Fibroblast of skin of left quadriceps (primary cell): ENCODE data around the gene EEF1AKMT2.

Experiments
- DNase-seq, 2 experiments: peaks; one replicate each; pipeline ENCODE4 v3.0.0-alpha.2; 2013; ENCODE audit warnings: low read depth in 2 of 2

EEF1AKMT2 gene

DNA sequence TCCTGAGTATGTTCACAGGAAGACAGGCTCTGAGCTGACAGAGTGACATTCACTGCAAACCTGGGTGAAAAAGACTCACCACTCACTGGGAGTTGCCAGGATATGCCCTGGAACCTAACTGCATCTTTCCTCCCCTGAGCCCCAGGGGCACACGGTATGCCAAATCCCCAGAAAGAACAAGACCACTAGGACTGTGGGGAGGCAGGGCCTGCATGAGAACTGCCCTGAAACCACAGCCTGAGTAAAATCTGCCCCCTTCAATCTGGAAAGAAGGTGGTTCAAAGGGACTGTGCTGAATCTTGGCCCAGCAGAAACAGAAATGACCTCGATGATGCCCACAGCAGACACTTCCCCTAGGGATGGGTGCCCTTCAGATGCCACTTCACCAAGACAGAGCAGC lies 54.0 kb downstream of the EEF1AKMT2 start:
- DNase-seq = no peak

- no peak for DNase-seq
These were observed 54.5 kb downstream of the EEF1AKMT2 start for GRCh38 chr10:124737221-124737620.

DNA sequence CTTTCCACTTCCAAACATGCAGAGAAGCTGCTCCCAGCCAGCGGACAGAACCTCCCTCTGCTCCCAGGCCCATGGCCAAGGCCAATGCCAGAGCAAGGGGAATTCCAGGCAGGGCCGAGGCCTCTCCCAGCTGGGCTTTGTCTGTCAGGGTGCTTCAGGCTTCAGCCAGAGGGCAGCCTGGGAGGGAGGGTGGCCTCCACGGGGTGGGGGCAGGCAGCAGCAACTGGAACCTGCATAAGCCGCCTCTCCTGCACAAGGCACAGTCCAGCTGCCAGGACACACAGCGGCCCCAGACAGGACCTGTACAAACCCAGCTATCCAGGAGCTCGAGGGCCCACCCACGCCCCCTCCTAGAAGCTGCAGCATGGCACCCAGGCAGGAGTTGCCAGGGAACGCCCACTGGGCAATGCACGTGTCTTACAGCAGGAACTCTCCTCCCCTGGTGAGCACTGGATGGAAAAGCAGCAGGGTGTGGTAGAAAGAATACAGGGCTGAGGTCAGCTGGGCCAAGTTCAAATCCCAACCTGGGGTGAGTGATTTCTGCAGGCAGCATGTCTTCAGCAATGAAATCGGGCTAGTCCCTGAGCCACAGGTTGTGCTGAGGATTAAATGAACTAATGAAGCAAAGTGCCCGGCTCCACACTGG lies 55.1 kb downstream of the EEF1AKMT2 start:
- no peak for DNase-seq

- DNase-seq = no peak
These were observed 56.0 kb downstream of the EEF1AKMT2 start for GRCh38 chr10:124735491-124736286.

- no peak for DNase-seq
These were observed 57.1 kb downstream of the EEF1AKMT2 start for GRCh38 chr10:124734311-124735166.

GRCh38 chr10:124733571-124734245 lies 58.0 kb downstream of the EEF1AKMT2 start:
- no peak for DNase-seq

DNA sequence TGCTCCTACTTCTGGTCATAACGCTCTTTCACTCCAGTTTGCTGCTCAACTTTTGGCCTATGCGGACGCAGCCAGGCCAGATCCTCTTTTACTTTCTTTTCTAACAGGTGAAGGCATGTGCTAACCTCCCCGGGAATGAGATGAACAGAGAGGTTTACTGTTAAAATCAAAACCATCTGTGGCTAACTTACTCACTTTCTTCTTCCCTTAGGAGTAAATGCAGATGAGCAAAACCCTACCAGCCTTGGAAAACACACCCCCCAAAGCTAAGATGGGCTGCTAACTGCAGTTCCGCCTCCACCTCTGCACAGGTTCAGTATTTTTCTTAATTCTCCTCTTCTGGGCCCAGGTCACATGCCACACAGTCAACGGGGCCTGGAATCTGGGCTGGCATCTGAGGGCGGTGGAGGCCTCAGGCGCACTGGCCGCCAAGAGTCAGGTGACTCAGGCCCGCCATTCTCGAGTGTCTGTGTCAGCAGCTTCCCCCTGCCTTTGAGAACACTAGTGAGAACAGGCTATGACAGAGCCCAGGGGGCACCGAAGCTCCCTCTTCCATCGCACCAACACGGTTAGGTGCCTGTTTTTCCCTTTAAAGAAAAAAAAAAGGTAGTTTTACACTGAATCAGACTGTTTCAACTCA lies 58.6 kb downstream of the EEF1AKMT2 start:
- DNase-seq = no peak

DNA sequence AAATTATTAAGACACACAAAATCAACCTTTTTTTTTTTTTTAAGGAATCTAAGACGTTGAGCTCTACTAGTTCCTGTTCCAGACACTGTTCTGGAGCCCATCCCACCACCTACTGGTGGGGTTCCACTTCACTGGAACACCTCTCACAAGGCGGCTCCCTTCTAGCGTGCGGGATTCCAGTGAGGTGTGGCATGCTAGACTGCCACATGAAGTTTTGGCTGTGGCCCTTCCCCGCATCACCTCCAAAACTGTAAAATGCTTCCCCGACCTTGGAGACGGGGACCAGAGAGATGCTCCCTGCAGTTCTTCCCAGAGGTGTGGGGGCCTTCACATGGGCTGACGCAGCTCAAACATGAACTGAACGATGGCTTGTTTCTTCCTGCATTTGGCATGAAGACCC lies 60.1 kb downstream of the EEF1AKMT2 start:
- no peak for DNase-seq

DNA sequence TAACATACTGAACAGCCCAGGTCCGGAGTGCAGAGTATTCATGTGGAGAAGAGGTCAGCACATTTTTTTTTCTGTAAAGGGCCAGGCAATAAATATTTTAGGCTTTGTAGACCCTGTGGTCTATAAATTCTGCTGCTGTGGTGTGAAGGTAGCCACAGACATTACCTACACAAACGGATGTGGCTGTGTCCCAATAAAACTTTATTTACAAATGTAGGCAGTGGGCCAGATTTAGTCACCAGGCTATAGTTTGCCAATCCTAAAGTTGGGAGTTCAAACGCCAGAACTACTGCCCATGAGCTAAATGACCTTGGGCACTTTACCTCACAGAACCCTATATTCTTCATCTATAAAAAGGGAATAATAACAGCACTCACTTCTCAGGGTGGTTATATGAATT lies 60.9 kb downstream of the EEF1AKMT2 start:
- no peak for DNase-seq

GRCh38 chr10:124728830-124729661 lies 62.6 kb downstream of the EEF1AKMT2 start:
- no peak for DNase-seq

- DNase-seq = no peak
These were observed 63.4 kb downstream of the EEF1AKMT2 start for GRCh38 chr10:124728071-124728829.

DNA sequence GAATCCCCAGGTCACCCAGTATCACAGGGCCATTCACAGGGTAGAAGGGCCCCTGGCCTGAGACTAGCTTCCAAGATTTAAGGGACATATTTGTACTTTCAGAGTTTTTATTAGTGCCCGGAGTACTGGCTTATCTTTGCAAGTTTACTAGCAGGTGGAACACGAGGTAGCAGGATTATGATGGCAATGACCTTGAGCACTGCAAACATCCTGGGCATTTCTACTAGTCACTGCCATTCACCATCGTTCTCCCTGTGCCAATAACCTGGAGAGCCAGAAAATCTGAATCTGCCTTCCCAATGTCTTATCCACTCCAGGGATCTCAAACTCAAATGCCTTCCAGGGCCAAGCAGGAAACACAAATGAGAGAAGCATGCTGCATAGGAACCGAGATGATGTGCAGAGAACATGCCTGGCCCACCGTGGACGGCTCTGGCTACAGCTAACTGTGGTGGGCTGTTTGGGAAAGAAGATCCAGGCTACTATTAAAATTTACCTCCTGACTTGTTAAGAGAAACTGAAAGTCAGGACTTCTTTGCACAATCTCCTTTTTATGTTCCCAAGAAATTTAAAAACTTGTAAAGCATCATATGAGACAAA lies 64.2 kb downstream of the EEF1AKMT2 start:
- DNase-seq = no peak

- DNase-seq = no peak
These were observed 65.9 kb downstream of the EEF1AKMT2 start for GRCh38 chr10:124725791-124726190.

DNA sequence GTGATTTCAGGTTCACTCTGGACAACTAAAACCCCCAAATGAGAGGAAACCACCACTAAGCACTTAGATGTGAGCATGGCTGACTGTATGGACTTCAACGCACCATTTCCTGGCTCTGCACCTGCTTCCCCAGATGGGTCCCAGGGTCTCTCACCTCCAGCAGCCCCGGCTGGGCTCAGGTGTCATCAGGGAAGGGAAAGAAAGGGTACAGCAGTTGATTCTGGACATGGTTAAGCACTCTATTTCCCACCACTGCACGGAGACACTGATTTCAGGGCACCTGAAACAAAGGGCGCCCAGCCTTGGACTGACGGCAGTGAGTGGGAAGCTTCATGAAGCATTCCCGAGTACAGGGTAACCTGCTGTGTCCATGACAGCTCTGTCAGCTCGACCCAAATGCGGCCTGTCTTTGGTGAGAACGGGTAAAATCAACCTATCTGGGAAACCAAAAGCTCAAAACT lies 66.5 kb downstream of the EEF1AKMT2 start:
- DNase-seq = no peak

DNA sequence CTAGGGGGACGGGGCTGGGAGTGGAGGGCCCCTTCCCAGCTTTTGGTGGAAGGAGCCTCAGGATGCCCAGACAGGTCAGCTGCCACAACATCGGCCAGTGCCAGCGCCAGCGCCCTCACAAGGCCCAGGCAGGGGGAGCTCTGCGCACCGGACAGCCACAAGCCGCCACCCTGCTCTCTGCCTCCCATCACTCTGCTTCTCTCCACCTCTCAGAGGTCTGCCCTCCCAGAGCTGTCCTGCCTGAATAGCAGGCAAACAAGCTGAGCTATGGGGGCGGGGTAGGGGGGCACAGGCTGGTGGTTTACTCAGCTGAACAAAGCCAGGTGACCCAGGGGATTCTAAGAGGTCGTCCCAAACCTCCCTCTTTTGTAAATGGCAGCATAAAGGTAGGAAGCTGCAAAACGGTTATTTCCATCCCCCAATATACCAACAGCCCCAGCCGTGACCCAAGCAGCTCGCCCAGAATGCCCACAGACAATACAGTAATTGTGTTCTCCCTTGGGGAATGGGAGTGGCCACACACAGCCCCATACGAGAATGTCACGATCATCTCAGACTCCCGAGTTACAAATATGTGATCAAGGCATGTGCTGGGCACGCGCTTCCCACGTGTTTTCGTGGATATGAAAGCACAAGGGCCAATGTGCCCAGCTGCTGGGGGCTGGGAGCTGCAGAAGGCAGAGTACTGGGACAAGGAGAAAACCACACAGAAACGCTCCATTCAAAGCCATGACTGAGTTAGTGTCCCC lies 67.2 kb downstream of the EEF1AKMT2 start:
- DNase-seq = no peak

- DNase-seq = no peak
These were observed 67.9 kb downstream of the EEF1AKMT2 start for GRCh38 chr10:124723826-124724225.

GRCh38 chr10:124722798-124723783 lies 68.6 kb downstream of the EEF1AKMT2 start:
- DNase-seq = no peak
